GM23338 (cell line): ENCODE measurements around the gene OIT3.

Experiments used
- CREB1 ChIP-seq: fragments of 250-450 bp; sonication (Bioruptor Pico); IDR thresholded peaks from 2 replicates; pipeline ENCODE4 v1.5.0; 2020; ENCODE audit warnings: low read depth, mild to moderate bottlenecking, moderate library complexity
- CTCF ChIP-seq, 2 experiments: fragments of 200-600 bp in 1 of 2; sonication (generic) in 1 of 2; conservative IDR thresholded peaks; 2 replicates each; pipeline versions ENCODE4 v1.5.1 to v1.6.1; 2016 to 2017; ENCODE audit warnings: antibody characterized with exemption in 2 of 2, low read depth in 2 of 2, mild to moderate bottlenecking in 2 of 2, moderate library complexity in 1 of 2
- ETS1 ChIP-seq: IDR thresholded peaks from 2 replicates; pipeline ENCODE4 v1.6.1; 2016; ENCODE audit warnings: antibody characterized with exemption
- EZH2 ChIP-seq: fragments of 200-600 bp; sonication (generic); IDR thresholded peaks from one replicate; pipeline ENCODE4 v1.8.0; 2017; ENCODE audit warnings: antibody characterized with exemption, mild to moderate bottlenecking, low read depth; ENCODE audit not compliant: unreplicated experiment
- EZH2phosphoT487 ChIP-seq: fragments of 200-600 bp; sonication (generic); IDR thresholded peaks from one replicate; pipeline ENCODE4 v1.8.1; 2018; ENCODE audit warnings: antibody characterized with exemption; ENCODE audit not compliant: unreplicated experiment
- JUNB ChIP-seq: IDR thresholded peaks from one replicate; pipeline ENCODE4 v1.6.1; 2016; ENCODE audit warnings: antibody characterized with exemption; ENCODE audit not compliant: unreplicated experiment
- NANOG ChIP-seq: IDR thresholded peaks from 2 replicates; pipeline ENCODE4 v1.6.1; 2016; ENCODE audit warnings: antibody characterized with exemption, borderline replicate concordance
- POLR2AphosphoS5 ChIP-seq: IDR thresholded peaks from 2 replicates; pipeline ENCODE4 v1.6.1; 2016; ENCODE audit warnings: antibody characterized with exemption, low read depth
- REST ChIP-seq: IDR thresholded peaks from one replicate; pipeline ENCODE4 v1.6.1; 2018; ENCODE audit warnings: antibody characterized with exemption; ENCODE audit not compliant: unreplicated experiment
- STAT1 ChIP-seq: IDR thresholded peaks from one replicate; pipeline ENCODE4 v1.6.1; 2016; ENCODE audit warnings: antibody characterized with exemption; ENCODE audit not compliant: unreplicated experiment
- ZNF114 ChIP-seq: fragments of 250-450 bp; sonication (Bioruptor Pico); IDR thresholded peaks from 2 replicates; pipeline ENCODE4 v1.5.0; 2020; ENCODE audit warnings: mild to moderate bottlenecking, moderate library complexity
- ZNF331 ChIP-seq: fragments of 250-450 bp; sonication (Bioruptor Pico); IDR thresholded peaks from 2 replicates; pipeline ENCODE4 v1.5.0; 2020; ENCODE audit warnings: low read depth, mild to moderate bottlenecking, moderate library complexity
- ZNF462 ChIP-seq: fragments of 250-450 bp; sonication (Bioruptor Pico); IDR thresholded peaks from 2 replicates; pipeline ENCODE4 v1.5.0; 2020; ENCODE audit warnings: mild to moderate bottlenecking, moderate library complexity

DNA sequence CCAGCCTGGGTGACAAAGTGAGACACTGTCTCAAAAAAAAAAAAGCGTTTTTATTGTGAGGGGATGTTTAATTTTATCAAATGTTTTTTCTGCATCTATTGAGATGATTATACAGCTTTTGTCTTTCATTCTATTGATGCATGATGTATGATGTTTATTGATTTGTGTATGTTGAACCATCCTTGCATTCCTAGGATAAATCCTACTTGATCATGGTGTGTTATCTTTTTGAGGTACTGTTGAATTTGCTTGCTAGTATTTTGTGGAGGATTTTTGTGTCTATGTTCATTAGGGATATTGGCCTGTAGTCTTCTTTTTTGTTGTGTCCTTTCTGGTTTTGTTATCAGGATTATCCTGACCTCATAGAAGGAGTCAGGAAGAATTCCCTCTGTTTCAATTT lies 83.3 kb downstream of the OIT3 start:
- TF ChIP-seq CTCF (conservative IDR thresholded peaks at IDR 0.05; ENCODE audit: low read depth in 2 of 2), result no peak
- no peak for TF ChIP-seq JUNB
- TF ChIP-seq ZNF462, result no peak
- no peak for TF ChIP-seq EZH2phosphoT487
- no peak for TF ChIP-seq EZH2
- no peak for TF ChIP-seq POLR2AphosphoS5
- TF ChIP-seq REST, result no peak
- TF ChIP-seq CREB1 (CRISPR knock-in tag), result no peak
- no peak for TF ChIP-seq ETS1
- TF ChIP-seq STAT1, result no peak
- TF ChIP-seq ZNF114 (CRISPR knock-in tag), result no peak
- no peak for TF ChIP-seq ZNF331 (CRISPR knock-in tag)
- no peak for TF ChIP-seq NANOG
